ENCODE measurements around the gene CELSR2. TPM values are rescaled to one million over a fixed set of nuclear protein-coding genes. Genes with fewer than 3 reads are reported as not detected.

Gene CELSR2
- total and polyA plus RNA-seq, 4 donors = 1.4 to 7.9 (median 5.1) TPM

GRCh38 chr1:109263234-109263596, 13.9 kb downstream of the CELSR2 start:
- 71% methylated on average over 12 of the region's 12 CpGs for WGBS, 2 donors
- Histone ChIP-seq H3K27ac (ENCODE audit: low read depth in 1 of 2, low read length in 1 of 2) (no peak overlapping the region), H3K9ac (ENCODE audit: insufficient read depth in 1 of 2, low read length in 2 of 2) (no peak overlapping the region), H3K4me3 (no peak overlapping the region), H3K36me3 (ENCODE audit: control insufficient read depth in 4 of 4, insufficient read depth in 4 of 4, low read length in 4 of 4) (peaks cover 0 to 6% (median 2%) of the 10 kb centered on the region in 4 donors), H3K4me1 (ENCODE audit: control insufficient read depth in 5 of 5, insufficient read depth in 5 of 5, low read length in 5 of 5) (peaks cover 0 to 2% (median 0%) of the 10 kb centered on the region in 5 donors), H3K27me3 (ENCODE audit: control insufficient read depth in 3 of 3, insufficient read depth in 3 of 3, low read length in 2 of 3) (no peaks in the 10 kb centered on the region), H3K9me3 (ENCODE audit: control insufficient read depth in 4 of 4, insufficient read depth in 3 of 4, low read length in 3 of 4) (no peaks in the 10 kb centered on the region)
- no peak for TF ChIP-seq CTCF (IDR thresholded peaks at IDR 0.05; ENCODE audit: control extremely low read depth, extremely low read depth)
- ATAC-seq (ENCODE audit: insufficient read depth, low FRiP score) (no peak), DNase-seq (no peak)

DNA sequence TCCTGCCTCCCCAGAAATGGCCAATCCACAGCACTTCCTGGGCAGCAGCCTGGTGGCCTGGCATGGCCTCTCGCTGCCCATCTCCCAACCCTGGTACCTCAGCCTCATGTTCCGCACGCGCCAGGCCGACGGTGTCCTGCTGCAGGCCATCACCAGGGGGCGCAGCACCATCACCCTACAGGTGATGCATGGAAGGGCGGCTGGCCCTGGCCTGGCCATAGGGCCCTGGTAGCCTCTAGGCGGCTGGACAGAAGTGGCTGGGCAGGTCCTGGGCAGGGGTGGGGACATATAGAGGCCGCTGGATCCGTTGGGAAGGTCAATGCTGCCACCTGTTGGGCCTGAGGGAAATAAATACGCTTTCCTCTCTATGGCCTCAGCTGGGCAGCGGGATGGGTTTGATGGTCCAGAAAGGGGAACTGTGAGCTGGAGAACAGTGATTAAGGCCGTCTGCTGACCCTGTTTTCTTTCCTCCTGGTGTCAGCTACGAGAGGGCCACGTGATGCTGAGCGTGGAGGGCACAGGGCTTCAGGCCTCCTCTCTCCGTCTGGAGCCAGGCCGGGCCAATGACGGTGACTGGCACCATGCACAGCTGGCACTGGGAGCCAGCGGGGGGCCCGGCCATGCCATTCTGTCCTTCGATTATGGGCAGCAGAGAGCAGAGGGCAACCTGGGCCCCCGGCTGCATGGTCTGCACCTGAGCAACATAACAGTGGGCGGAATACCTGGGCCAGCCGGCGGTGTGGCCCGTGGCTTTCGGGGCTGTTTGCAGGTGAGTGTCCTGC, 14.4 kb downstream of the CELSR2 start:
- H3K4me1 ChIP-seq (ENCODE audit: control insufficient read depth in 5 of 5, insufficient read depth in 5 of 5, low read length in 5 of 5) = peaks cover 0 to 2% (median 0%) of the 10 kb centered on the region in 5 donors
- H3K27me3 ChIP-seq (ENCODE audit: control insufficient read depth in 3 of 3, insufficient read depth in 3 of 3, low read length in 2 of 3) = no peaks in the 10 kb centered on the region
- H3K4me3 ChIP-seq = no peak overlapping the region
- H3K9me3 ChIP-seq (ENCODE audit: control insufficient read depth in 4 of 4, insufficient read depth in 3 of 4, low read length in 3 of 4) = no peaks in the 10 kb centered on the region
- H3K27ac ChIP-seq (ENCODE audit: low read depth in 1 of 2, low read length in 1 of 2) = no peak overlapping the region
- DNase-seq (peak; percentile 76 to 86 (median 84)), ATAC-seq (ENCODE audit: insufficient read depth, low FRiP score) (peak; percentile 96)
- H3K9ac ChIP-seq (ENCODE audit: insufficient read depth in 1 of 2, low read length in 2 of 2) = no peak overlapping the region
- H3K36me3 ChIP-seq (ENCODE audit: control insufficient read depth in 4 of 4, insufficient read depth in 4 of 4, low read length in 4 of 4) = peaks cover 0 to 6% (median 2%) of the 10 kb centered on the region in 4 donors
- TF ChIP-seq CTCF (IDR thresholded peaks at IDR 0.05; ENCODE audit: control extremely low read depth, extremely low read depth) = peak; percentile 98
- WGBS, 2 donors = 49% methylated on average over 27 to 29 of the region's 29 CpGs

- H3K4me1 ChIP-seq (ENCODE audit: control insufficient read depth in 5 of 5, insufficient read depth in 5 of 5, low read length in 5 of 5) = peaks cover 0 to 2% (median 0%) of the 10 kb centered on the region in 5 donors
- no peaks in the 10 kb centered on the region for H3K9me3 ChIP-seq (ENCODE audit: control insufficient read depth in 4 of 4, insufficient read depth in 3 of 4, low read length in 3 of 4)
- no peak for DNase-seq
- peaks cover 0 to 4% (median 0%) of the 10 kb centered on the region in 4 donors for H3K36me3 ChIP-seq (ENCODE audit: control insufficient read depth in 4 of 4, insufficient read depth in 4 of 4, low read length in 4 of 4)
- no peak for TF ChIP-seq CTCF (IDR thresholded peaks at IDR 0.05; ENCODE audit: control extremely low read depth, extremely low read depth)
- no peak overlapping the region for H3K9ac ChIP-seq (ENCODE audit: insufficient read depth in 1 of 2, low read length in 2 of 2)
- no peak overlapping the region for H3K4me3 ChIP-seq
- no peak for ATAC-seq (ENCODE audit: insufficient read depth, low FRiP score)
- no peak overlapping the region for H3K27ac ChIP-seq (ENCODE audit: low read depth in 1 of 2, low read length in 1 of 2)
- H3K27me3 ChIP-seq (ENCODE audit: control insufficient read depth in 3 of 3, insufficient read depth in 3 of 3, low read length in 2 of 3) = no peaks in the 10 kb centered on the region
- WGBS, 2 donors = 86 to 90% methylated on average over 9 of the region's 9 CpGs
Observed at GRCh38 chr1:109264379-109264755, 15.0 kb downstream of the CELSR2 start.
